HL-60 (cell line): Measurements from ENCODE around the gene NR4A1.

Source experiments
- DNase-seq, 2 experiments: peaks; one replicate each; pipeline ENCODE4 v3.0.0-alpha.2; 2010 to 2020; ENCODE audit warnings: low read depth in 1 of 2, low spot score in 1 of 2
- H3K27ac ChIP-seq: fragments of 250-450 bp; sonication (Bioruptor Pico); replicated peaks from 2 replicates; pipeline ENCODE4 v1.5.1; 2020; ENCODE audit warnings: mild to moderate bottlenecking, moderate library complexity
- H3K27me3 ChIP-seq: fragments of 250-450 bp; sonication (Bioruptor Pico); 2 replicates; pipeline ENCODE4 v1.5.1; 2021; ENCODE audit warnings: mild to moderate bottlenecking, moderate library complexity; ENCODE audit not compliant: insufficient read depth, poor library complexity, severe bottlenecking
- H3K4me3 ChIP-seq: replicated peaks from 2 replicates; pipeline ENCODE4 v1.5.1; 2011; ENCODE audit warnings: mild to moderate bottlenecking, control low read depth, low read length; ENCODE audit not compliant: insufficient read depth
- GABPA ChIP-seq: IDR thresholded peaks from 2 replicates; pipeline ENCODE4 v1.6.1; 2012; ENCODE audit warnings: low read depth
- POLR2AphosphoS5 ChIP-seq: IDR thresholded peaks from 2 replicates; pipeline ENCODE4 v1.6.1; 2012; ENCODE audit warnings: low read depth
- SPI1 ChIP-seq: IDR thresholded peaks from 2 replicates; pipeline ENCODE4 v1.6.1; 2012; ENCODE audit warnings: low read depth, mild to moderate bottlenecking, borderline replicate concordance
- TF ChIP-seq, protein P1 (sequence below): IDR thresholded peaks from one replicate; pipeline ENCODE4 v1.5.1; 2011; ENCODE audit warnings: low read length, control low read depth, inconsistent platforms; ENCODE audit not compliant: insufficient read depth
- TF ChIP-seq, protein P2 (sequence below): IDR thresholded peaks from 2 replicates; pipeline ENCODE4 v1.6.1; 2012; ENCODE audit warnings: low read depth; ENCODE audit not compliant: insufficient replicate concordance

Gene NR4A1

DNA sequence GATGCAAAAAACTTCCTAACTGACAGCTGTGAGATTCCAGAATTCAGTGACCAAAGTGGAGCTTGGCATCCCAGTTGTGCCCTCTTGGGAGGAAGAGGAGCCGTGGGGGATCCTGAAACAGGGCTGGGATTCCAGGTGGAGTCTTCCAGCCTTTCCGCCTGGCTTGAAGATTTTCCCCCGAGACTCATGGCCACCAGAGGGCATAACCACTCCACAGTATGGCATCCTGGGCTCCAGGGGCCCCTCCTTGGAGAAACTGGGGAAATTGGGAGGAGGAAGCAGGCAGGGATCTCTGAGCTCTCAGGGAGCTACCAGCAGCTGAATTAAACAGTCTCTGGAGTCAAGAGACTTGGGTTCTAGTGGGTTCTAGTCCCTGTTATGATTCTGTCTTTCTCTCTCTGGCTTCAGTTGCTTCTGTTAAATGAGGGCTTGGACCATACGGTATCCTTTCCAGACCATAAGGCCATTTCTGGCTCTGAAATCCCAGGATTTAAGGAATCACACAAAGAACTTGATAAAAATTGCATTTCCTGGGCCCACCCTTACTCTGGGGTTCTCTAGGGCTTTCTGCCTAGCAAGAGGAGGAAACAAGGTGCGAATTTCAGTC is 47.1 kb upstream of the NR4A1 start:
- peak in 1 of 2 experiments; percentile 11 for DNase-seq
- Histone ChIP-seq H3K27me3 (peaks cover 22% of the 10 kb centered on the region), H3K27ac (no peak overlapping the region), H3K4me3 (no peak overlapping the region)
- TF ChIP-seq, protein P1, sequence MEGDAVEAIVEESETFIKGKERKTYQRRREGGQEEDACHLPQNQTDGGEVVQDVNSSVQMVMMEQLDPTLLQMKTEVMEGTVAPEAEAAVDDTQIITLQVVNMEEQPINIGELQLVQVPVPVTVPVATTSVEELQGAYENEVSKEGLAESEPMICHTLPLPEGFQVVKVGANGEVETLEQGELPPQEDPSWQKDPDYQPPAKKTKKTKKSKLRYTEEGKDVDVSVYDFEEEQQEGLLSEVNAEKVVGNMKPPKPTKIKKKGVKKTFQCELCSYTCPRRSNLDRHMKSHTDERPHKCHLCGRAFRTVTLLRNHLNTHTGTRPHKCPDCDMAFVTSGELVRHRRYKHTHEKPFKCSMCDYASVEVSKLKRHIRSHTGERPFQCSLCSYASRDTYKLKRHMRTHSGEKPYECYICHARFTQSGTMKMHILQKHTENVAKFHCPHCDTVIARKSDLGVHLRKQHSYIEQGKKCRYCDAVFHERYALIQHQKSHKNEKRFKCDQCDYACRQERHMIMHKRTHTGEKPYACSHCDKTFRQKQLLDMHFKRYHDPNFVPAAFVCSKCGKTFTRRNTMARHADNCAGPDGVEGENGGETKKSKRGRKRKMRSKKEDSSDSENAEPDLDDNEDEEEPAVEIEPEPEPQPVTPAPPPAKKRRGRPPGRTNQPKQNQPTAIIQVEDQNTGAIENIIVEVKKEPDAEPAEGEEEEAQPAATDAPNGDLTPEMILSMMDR = peak; percentile 29
- no peak for TF ChIP-seq GABPA
- TF ChIP-seq, protein P2, sequence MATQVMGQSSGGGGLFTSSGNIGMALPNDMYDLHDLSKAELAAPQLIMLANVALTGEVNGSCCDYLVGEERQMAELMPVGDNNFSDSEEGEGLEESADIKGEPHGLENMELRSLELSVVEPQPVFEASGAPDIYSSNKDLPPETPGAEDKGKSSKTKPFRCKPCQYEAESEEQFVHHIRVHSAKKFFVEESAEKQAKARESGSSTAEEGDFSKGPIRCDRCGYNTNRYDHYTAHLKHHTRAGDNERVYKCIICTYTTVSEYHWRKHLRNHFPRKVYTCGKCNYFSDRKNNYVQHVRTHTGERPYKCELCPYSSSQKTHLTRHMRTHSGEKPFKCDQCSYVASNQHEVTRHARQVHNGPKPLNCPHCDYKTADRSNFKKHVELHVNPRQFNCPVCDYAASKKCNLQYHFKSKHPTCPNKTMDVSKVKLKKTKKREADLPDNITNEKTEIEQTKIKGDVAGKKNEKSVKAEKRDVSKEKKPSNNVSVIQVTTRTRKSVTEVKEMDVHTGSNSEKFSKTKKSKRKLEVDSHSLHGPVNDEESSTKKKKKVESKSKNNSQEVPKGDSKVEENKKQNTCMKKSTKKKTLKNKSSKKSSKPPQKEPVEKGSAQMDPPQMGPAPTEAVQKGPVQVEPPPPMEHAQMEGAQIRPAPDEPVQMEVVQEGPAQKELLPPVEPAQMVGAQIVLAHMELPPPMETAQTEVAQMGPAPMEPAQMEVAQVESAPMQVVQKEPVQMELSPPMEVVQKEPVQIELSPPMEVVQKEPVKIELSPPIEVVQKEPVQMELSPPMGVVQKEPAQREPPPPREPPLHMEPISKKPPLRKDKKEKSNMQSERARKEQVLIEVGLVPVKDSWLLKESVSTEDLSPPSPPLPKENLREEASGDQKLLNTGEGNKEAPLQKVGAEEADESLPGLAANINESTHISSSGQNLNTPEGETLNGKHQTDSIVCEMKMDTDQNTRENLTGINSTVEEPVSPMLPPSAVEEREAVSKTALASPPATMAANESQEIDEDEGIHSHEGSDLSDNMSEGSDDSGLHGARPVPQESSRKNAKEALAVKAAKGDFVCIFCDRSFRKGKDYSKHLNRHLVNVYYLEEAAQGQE = no peak

DNA sequence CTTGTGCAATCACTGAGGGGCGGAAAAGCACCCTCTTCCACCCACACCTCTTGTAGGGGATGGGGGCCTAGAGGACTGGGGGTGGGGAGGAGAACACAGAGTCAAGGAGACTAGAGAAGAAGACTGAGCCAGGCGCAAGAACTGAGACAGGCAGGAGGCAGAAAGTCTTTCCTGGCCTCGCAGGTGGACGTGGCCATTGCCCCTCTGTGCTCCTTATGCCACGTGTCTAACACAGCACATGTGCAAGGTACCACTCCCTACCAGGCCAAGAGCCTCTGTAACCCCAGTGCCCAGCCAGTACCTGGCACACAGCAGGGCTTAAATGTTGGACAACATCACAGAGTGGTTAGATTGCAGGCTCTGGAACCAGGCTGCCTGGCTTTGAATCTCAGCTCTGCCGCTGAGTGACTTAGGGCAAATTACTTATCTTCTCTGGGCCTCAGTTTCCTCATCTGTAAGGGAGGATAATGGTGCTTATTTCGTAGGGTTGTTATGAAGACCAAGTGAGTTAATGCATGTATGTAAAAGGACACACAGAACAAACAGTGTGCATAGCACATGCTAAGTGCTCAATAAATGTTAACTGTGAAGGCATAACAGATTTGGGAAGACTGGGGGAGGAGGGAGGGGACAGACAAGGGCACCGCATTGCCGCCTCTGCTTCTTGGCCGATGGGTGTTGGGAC is 45.9 kb upstream of the NR4A1 start:
- no peak overlapping the region for H3K27ac ChIP-seq
- TF ChIP-seq, protein P1 = no peak
- TF ChIP-seq GABPA = no peak
- no peak for TF ChIP-seq SPI1
- H3K4me3 ChIP-seq = no peak overlapping the region
- no peak for DNase-seq
- peaks cover 24% of the 10 kb centered on the region for H3K27me3 ChIP-seq

DNA sequence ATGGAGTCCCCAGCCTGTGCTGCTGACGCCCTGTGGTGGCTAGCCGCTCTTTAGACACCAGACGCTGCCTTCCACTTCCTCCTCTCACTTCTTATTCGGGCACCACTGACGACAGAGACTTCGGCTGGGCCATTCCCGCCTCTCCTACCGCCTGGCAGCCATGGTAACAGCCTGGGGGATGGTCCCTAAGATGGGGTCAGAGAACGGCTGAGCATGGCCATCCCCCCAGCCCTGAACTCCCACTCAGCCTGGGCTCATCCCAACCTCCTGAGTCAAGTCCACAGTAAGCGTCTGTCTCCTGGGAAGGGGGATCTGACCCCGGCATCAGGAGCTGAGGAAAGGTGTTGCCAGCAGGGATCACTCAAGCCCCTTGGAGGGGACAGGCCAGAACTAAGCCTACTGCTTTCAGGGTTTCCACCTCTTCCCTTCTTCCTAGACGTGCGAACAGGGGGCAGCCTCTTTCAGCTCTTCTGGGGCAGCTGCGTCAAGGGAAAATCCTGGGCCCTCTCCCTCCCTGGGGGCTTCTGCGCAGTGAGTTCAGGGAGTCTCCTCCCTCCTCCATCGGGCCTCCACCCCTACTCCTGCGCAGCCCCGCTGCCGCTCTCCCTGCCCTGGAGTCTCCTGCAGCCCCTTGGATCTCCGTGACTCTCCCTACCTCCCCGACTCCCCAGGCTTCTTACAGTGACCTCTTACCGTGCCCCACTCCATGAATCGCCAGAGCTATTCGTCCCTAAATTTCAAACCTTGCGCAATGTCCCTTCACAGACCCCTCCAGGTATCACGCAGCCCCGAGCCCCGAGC is 45.1 kb upstream of the NR4A1 start:
- H3K4me3 ChIP-seq = no peak overlapping the region
- TF ChIP-seq POLR2AphosphoS5 (no peak), GABPA (no peak), SPI1 (peak; percentile 81)
- peaks cover 24% of the 10 kb centered on the region for H3K27me3 ChIP-seq
- no peak overlapping the region for H3K27ac ChIP-seq
- DNase-seq = peak in 1 of 2 experiments; percentile 86

DNA sequence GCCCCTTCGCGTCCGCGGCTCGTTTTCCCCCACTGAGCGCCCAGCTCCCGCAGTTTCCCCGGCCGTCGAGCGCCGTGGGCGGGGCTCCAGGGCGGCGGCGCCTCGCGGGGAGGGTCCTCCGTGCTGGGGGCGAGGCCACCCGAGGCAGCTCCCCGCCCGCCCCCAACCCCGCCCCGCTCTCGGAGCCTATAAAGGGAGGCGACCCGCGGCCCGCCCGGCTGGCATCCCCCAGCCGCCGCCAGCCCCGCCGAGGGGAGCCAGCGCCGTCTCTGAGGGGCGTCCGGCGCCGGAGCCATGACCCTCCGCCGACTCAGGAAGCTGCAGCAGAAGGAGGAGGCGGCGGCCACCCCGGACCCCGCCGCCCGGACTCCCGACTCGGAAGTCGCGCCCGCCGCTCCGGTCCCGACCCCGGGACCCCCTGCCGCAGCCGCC is 44.5 kb upstream of the NR4A1 start, which contains the start of gene TAMALIN:
TSS of gene TAMALIN (plus strand) at position 221 of the 432 bp plus-strand sequence. CDS start at position 295, 74 bp downstream.
- Histone ChIP-seq H3K4me3 (no peak within 1 kb of the TSS; the same call in 1 of the 2 replicates), H3K27ac (no peak within 1 kb of the TSS), H3K27me3 (peaks cover 24% of the 10 kb centered on the region)
- DNase-seq = no peak
- no peak for TF ChIP-seq GABPA
- TF ChIP-seq, protein P1 = no peak
- TF ChIP-seq, protein P2 = no peak
- no peak for TF ChIP-seq SPI1
- TF ChIP-seq POLR2AphosphoS5 = no peak
